Left ventricle myocardium inferior (tissue), 1 donor: ENCODE results near the gene ADGRG1. TPM values are rescaled to one million over a fixed set of nuclear protein-coding genes. Genes with fewer than 3 reads are reported as not detected.

Experiments
- DNase-seq: peaks from one replicate; pipeline ENCODE4 v3.0.0-alpha.2; 2020
- H3K27ac ChIP-seq: fragments of 200-600 bp; replicated peaks from 2 replicates; pipeline ENCODE4 v1.8.0; 2021
- H3K27me3 ChIP-seq: fragments of 200-600 bp; 2 replicates; pipeline ENCODE4 v1.8.0; 2021; ENCODE audit warnings: low read depth
- H3K36me3 ChIP-seq: fragments of 200-600 bp; 2 replicates; pipeline ENCODE4 v1.8.0; 2021
- H3K4me1 ChIP-seq: fragments of 200-600 bp; 2 replicates; pipeline ENCODE4 v1.8.0; 2021
- H3K4me3 ChIP-seq: fragments of 200-600 bp; 2 replicates; pipeline ENCODE4 v1.8.0; 2021; ENCODE audit warnings: mild to moderate bottlenecking, moderate library complexity
- H3K9me3 ChIP-seq: fragments of 200-600 bp; replicated peaks from 2 replicates; pipeline ENCODE4 v1.8.0; 2021
- intact Hi-C: fragments of 100-400 bp; cut with micrococcal nuclease; formaldehyde crosslinking; loops from one replicate; pipeline ENCODE4 v1.11.0; 2022
- total RNA-seq: library from RNA; stranded (reverse); fragmentation: NEBNext Ultra II Directional; extraction: Animal tissue kit (Norgen Biotek cat#: 25700); gene quantifications from one replicate; pipeline ENCODE4 v1.2.1, GENCODE V29; 2021
- TF ChIP-seq, protein P1 (sequence below): fragments of 200-600 bp; IDR thresholded peaks from 2 replicates; pipeline ENCODE4 v1.8.0; 2021; ENCODE audit warnings: antibody characterized with exemption, mild to moderate bottlenecking, borderline replicate concordance
- donor health status: DM: no; HTN: yes; CAD: no; lungs with severe emphysema.

Gene ADGRG1
- total RNA-seq, 1 donor from 2014 or later, result 21.3 TPM

- H3K4me3 ChIP-seq, result no peak overlapping the region
- peaks cover 2% of the 10 kb centered on the region for H3K9me3 ChIP-seq
- peaks cover 11% of the 10 kb centered on the region for H3K4me1 ChIP-seq
- TF ChIP-seq, protein P1, sequence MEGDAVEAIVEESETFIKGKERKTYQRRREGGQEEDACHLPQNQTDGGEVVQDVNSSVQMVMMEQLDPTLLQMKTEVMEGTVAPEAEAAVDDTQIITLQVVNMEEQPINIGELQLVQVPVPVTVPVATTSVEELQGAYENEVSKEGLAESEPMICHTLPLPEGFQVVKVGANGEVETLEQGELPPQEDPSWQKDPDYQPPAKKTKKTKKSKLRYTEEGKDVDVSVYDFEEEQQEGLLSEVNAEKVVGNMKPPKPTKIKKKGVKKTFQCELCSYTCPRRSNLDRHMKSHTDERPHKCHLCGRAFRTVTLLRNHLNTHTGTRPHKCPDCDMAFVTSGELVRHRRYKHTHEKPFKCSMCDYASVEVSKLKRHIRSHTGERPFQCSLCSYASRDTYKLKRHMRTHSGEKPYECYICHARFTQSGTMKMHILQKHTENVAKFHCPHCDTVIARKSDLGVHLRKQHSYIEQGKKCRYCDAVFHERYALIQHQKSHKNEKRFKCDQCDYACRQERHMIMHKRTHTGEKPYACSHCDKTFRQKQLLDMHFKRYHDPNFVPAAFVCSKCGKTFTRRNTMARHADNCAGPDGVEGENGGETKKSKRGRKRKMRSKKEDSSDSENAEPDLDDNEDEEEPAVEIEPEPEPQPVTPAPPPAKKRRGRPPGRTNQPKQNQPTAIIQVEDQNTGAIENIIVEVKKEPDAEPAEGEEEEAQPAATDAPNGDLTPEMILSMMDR, result no peak
- H3K36me3 ChIP-seq, result no peaks in the 10 kb centered on the region
- H3K27me3 ChIP-seq, result peaks cover 12% of the 10 kb centered on the region
- no peak for DNase-seq
- H3K27ac ChIP-seq, result no peak overlapping the region
- intact Hi-C loops, result loop anchor here (10.0 kb wide), 1 partner anchor 124 kb away; no protein-coding TSS in a partner anchor
These were observed 37.8 kb upstream of the ADGRG1 start for GRCh38 chr16:57590654-57591085.

- TF ChIP-seq, protein P1, result peak; percentile 92
- no peak overlapping the region for H3K27ac ChIP-seq
These were observed 37.2 kb upstream of the ADGRG1 start for GRCh38 chr16:57591086-57591869.

DNA sequence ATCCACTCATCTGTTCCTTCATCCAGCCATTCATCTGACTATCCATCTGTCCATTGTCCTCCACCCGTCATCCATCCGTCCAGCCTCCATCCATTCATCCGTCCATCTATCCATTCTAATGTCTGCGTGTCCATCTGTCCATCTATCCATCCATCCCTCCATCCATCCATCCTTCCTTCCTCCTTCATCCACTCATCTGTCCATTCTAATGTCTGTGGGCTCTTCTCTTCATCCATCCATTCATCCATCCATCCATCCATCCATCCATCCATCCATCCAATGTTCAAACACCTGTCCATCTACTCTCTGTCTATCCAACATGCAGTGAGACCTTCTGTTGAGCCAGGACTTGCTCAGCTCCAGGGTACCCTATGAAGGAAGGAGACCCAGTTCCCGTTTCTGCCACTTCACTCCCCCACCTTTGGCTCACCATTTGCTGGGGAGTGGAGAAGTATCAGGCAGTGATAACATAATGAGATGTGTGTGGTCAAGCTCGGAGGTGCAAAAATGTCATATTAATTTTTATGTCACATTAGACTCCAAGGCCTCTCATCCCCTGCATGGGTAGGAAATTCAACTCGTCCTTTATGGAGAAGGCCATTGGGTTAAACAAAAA lies 36.5 kb upstream of the ADGRG1 start:
- DNase-seq, result no peak
- Histone ChIP-seq H3K9me3 (peaks cover 15% of the 10 kb centered on the region), H3K27ac (no peak overlapping the region), H3K4me1 (peaks cover 11% of the 10 kb centered on the region), H3K36me3 (no peaks in the 10 kb centered on the region), H3K27me3 (peaks cover 12% of the 10 kb centered on the region), H3K4me3 (no peak overlapping the region)
- TF ChIP-seq, protein P1, result no peak
- intact Hi-C loops, result loop anchor here (10.0 kb wide), 1 partner anchor 123 kb away; no protein-coding TSS in a partner anchor

More at GRCh38 chr16:57591086-57591869, 37.2 kb upstream of the ADGRG1 start:
- H3K27me3 ChIP-seq, result peaks cover 12% of the 10 kb centered on the region
- peak; percentile 68 for DNase-seq
- H3K36me3 ChIP-seq, result no peaks in the 10 kb centered on the region
- H3K9me3 ChIP-seq, result peaks cover 8% of the 10 kb centered on the region
- intact Hi-C loops, result loop anchor here (10.0 kb wide), 1 partner anchor 124 kb away; no protein-coding TSS in a partner anchor
- peaks cover 11% of the 10 kb centered on the region for H3K4me1 ChIP-seq
- H3K4me3 ChIP-seq, result no peak overlapping the region

- intact Hi-C loops, result loop anchor here (10.0 kb wide), 1 partner anchor 122 kb away; no protein-coding TSS in a partner anchor
- no peak for DNase-seq
- H3K4me3 ChIP-seq, result no peak overlapping the region
- H3K9me3 ChIP-seq, result peaks cover 21% of the 10 kb centered on the region
- TF ChIP-seq, protein P1, result no peak
- H3K4me1 ChIP-seq, result peaks cover 11% of the 10 kb centered on the region
- H3K36me3 ChIP-seq, result no peaks in the 10 kb centered on the region
- H3K27ac ChIP-seq, result no peak overlapping the region
- H3K27me3 ChIP-seq, result peaks cover 9% of the 10 kb centered on the region
These were observed 35.8 kb upstream of the ADGRG1 start for GRCh38 chr16:57592591-57593003.

DNA sequence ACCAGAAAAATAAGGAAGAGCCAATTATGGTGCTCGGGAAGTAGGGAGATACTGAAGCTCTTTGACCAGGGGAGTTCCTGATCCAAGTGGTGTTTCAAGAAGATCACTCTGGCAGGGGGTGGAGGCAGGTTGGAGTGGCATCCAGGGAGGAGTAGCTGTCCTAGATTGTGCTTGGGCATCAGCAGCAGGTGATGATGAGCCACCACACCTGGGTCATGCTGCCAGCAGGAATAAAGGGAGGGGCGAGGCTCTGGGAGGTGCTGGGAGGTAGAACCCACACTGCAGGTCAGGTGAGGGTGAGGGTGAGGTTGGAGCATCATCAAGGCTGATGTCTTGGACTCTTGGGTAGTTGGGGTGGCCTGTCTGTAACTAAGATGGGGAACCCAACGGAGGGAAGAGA lies 35.4 kb upstream of the ADGRG1 start:
- intact Hi-C loops, result loop anchor here (10.0 kb wide), 1 partner anchor 122 kb away; no protein-coding TSS in a partner anchor
- DNase-seq, result no peak
- H3K9me3 ChIP-seq, result peaks cover 24% of the 10 kb centered on the region

More for the DNA sequence above, 35.4 kb upstream of the ADGRG1 start:
- H3K36me3 ChIP-seq, result no peaks in the 10 kb centered on the region
- TF ChIP-seq, protein P1, result no peak
- no peak overlapping the region for H3K4me3 ChIP-seq
- peaks cover 5% of the 10 kb centered on the region for H3K27me3 ChIP-seq
- peaks cover 11% of the 10 kb centered on the region for H3K4me1 ChIP-seq
- H3K27ac ChIP-seq, result no peak overlapping the region
